Measurements from ENCODE around the gene PPP1R8. TPM values are rescaled to one million over a fixed set of nuclear protein-coding genes. Genes with fewer than 3 reads are reported as not detected.
A peak's percentile ranks its signal among the peaks of the same experiment; 100 is the strongest.
"Not testable (repeated sequence)": the region's sequence is repeated elsewhere in the genome, so short reads cannot be mapped to it uniquely, and the experiment has no call there.

PPP1R8 gene
- total and polyA plus RNA-seq, 2 experiments from 2014 or later = 13.4 to 50.5 TPM

- H3K9me2 ChIP-seq (ENCODE audit: insufficient read depth) = no peaks in the 10 kb centered on the region
- no peaks in the 10 kb centered on the region for H4K20me1 ChIP-seq (replicated peaks; ENCODE audit: insufficient read depth)
- no peak for ATAC-seq
Observed at GRCh38 chr1:27807385-27807784, 23.2 kb upstream of the PPP1R8 start.

GRCh38 chr1:27808131-27808530 lies 22.5 kb upstream of the PPP1R8 start:
- not testable (repeated sequence) for H2AFZ ChIP-seq; H3K4me2 ChIP-seq; H3K4me1 ChIP-seq (ENCODE audit: insufficient read depth); H4K20me1 ChIP-seq (replicated peaks; ENCODE audit: insufficient read depth); H3K36me3 ChIP-seq (ENCODE audit: insufficient read depth); H3K79me2 ChIP-seq (replicated peaks; ENCODE audit: insufficient read depth); H3K9me2 ChIP-seq (ENCODE audit: insufficient read depth); DNase-seq (ENCODE audit: low spot score); ATAC-seq; H3K9me3 Mint-ChIP-seq; H3K4me3 ChIP-seq; H3K27me3 Mint-ChIP-seq (ENCODE audit: insufficient read depth, low read depth, poor library complexity); H3K27me3 ChIP-seq (ENCODE audit: insufficient read depth); H3F3A ChIP-seq (replicated peaks; ENCODE audit: low read depth); H3K4me3 Mint-ChIP-seq
- H3K36me3 Mint-ChIP-seq (ENCODE audit: low read depth) = peaks cover 13% of the 10 kb centered on the region; the same call in 2 of the 3 replicates
- peaks cover 15% of the 10 kb centered on the region for H3K4me1 Mint-ChIP-seq
- peak overlapping the region; percentile 92 for H3K27ac Mint-ChIP-seq
- H3K27ac ChIP-seq (ENCODE audit: low read depth) = peak overlapping the region; percentile 29; the same call in 1 of the 2 replicates

More at GRCh38 chr1:27807385-27807784, 23.2 kb upstream of the PPP1R8 start:
- peak overlapping the region; percentile 35; the same call in 1 of the 3 replicates for H3K4me3 Mint-ChIP-seq
- H3K9me3 Mint-ChIP-seq = no peaks in the 10 kb centered on the region; the same call in 2 of the 3 replicates
- H3K27me3 ChIP-seq (ENCODE audit: insufficient read depth) = no peaks in the 10 kb centered on the region
- H3K4me1 ChIP-seq (ENCODE audit: insufficient read depth) = peaks cover 6% of the 10 kb centered on the region
- peaks cover 13% of the 10 kb centered on the region; the same call in 2 of the 3 replicates for H3K36me3 Mint-ChIP-seq (ENCODE audit: low read depth)
- peak overlapping the region; percentile 13; the same call in 1 of the 2 replicates for H3K4me2 ChIP-seq
- H3F3A ChIP-seq (replicated peaks; ENCODE audit: low read depth) = no peaks in the 10 kb centered on the region
- no peaks in the 10 kb centered on the region for H3K27me3 Mint-ChIP-seq (ENCODE audit: insufficient read depth, low read depth, poor library complexity)
- TF ChIP-seq NANOG (IDR thresholded peaks at IDR 0.05; ENCODE audit: borderline replicate concordance) (peak; percentile 83), EZH2phosphoT487 (IDR thresholded peaks at IDR 0.05; ENCODE audit: unreplicated experiment) (no peak), JUNB (IDR thresholded peaks at IDR 0.05; ENCODE audit: unreplicated experiment) (no peak), EZH2 (IDR thresholded peaks at IDR 0.05; ENCODE audit: low read depth, unreplicated experiment) (no peak), ZNF114 (CRISPR knock-in tag; IDR thresholded peaks at IDR 0.05) (no peak), CTCF (conservative IDR thresholded peaks at IDR 0.05; ENCODE audit: low read depth in 2 of 2) (no peak)
- peak overlapping the region; percentile 29; the same call in 1 of the 2 replicates for H3K27ac ChIP-seq (ENCODE audit: low read depth)
- H3K79me2 ChIP-seq (replicated peaks; ENCODE audit: insufficient read depth) = no peaks in the 10 kb centered on the region
- H3K4me3 ChIP-seq = no peak overlapping the region
- peak; percentile 28 for DNase-seq (ENCODE audit: low spot score)
- H3K36me3 ChIP-seq (ENCODE audit: insufficient read depth) = no peaks in the 10 kb centered on the region
- no peak overlapping the region for H2AFZ ChIP-seq
- H3K27ac Mint-ChIP-seq = peak overlapping the region; percentile 92
- peaks cover 15% of the 10 kb centered on the region for H3K4me1 Mint-ChIP-seq

- H3K4me3 Mint-ChIP-seq = no peak overlapping the region
- H3K36me3 Mint-ChIP-seq (ENCODE audit: low read depth) = peaks cover 6% of the 10 kb centered on the region; the same call in 2 of the 3 replicates
- H3K36me3 ChIP-seq (ENCODE audit: insufficient read depth) = no peaks in the 10 kb centered on the region
- no peaks in the 10 kb centered on the region for H3K9me2 ChIP-seq (ENCODE audit: insufficient read depth)
- no peak overlapping the region for H2AFZ ChIP-seq
- H3K27me3 ChIP-seq (ENCODE audit: insufficient read depth) = no peaks in the 10 kb centered on the region
- H3K4me2 ChIP-seq = no peak overlapping the region
- no peak for TF ChIP-seq ZNF331 (CRISPR knock-in tag; IDR thresholded peaks at IDR 0.05; ENCODE audit: low read depth)
- no peak for TF ChIP-seq POLR2AphosphoS5 (IDR thresholded peaks at IDR 0.05; ENCODE audit: low read depth)
- TF ChIP-seq ZNF114 (CRISPR knock-in tag; IDR thresholded peaks at IDR 0.05) = no peak
- no peak for TF ChIP-seq CREB1 (CRISPR knock-in tag; IDR thresholded peaks at IDR 0.05; ENCODE audit: low read depth)
- TF ChIP-seq STAT1 (IDR thresholded peaks at IDR 0.05; ENCODE audit: unreplicated experiment) = no peak
- no peak overlapping the region for H3K4me3 ChIP-seq
- H3K27ac ChIP-seq (ENCODE audit: low read depth) = peak overlapping the region; percentile 11; the same call in 1 of the 2 replicates
- no peak overlapping the region for H3K27ac Mint-ChIP-seq
- ATAC-seq (no peak), DNase-seq (ENCODE audit: low spot score) (no peak)
- H3K4me1 ChIP-seq (ENCODE audit: insufficient read depth) = peaks cover 6% of the 10 kb centered on the region
- no peaks in the 10 kb centered on the region for H3K79me2 ChIP-seq (replicated peaks; ENCODE audit: insufficient read depth)
- no peaks in the 10 kb centered on the region; the same call in 2 of the 3 replicates for H3K9me3 Mint-ChIP-seq
- H3K4me1 Mint-ChIP-seq = peaks cover 15% of the 10 kb centered on the region
- no peaks in the 10 kb centered on the region for H4K20me1 ChIP-seq (replicated peaks; ENCODE audit: insufficient read depth)
- no peaks in the 10 kb centered on the region for H3F3A ChIP-seq (replicated peaks; ENCODE audit: low read depth)
- H3K27me3 Mint-ChIP-seq (ENCODE audit: insufficient read depth, low read depth, poor library complexity) = no peaks in the 10 kb centered on the region
Observed at GRCh38 chr1:27809883-27810282, 20.7 kb upstream of the PPP1R8 start.
